Spleen (tissue), 7 donors: ENCODE results near the gene KRTAP5-11.

Experiments
- CTCF ChIP-seq, 11 experiments: fragments of 200-600 bp in 7 of 11; fragments of 450-650 bp in 4 of 11; sonication (generic) in 4 of 11; IDR thresholded peaks in 8 of 11; conservative IDR thresholded peaks in 3 of 11; 1 replicate in 7 of 11; 2 replicates in 4 of 11; pipeline versions ENCODE4 v1.4.0 to v1.8.0; 2016 to 2021; ENCODE audit warnings: antibody characterized with exemption in 11 of 11, inconsistent platforms in 4 of 11, mild to moderate bottlenecking in 1 of 11
- POLR2A ChIP-seq, 3 donors: fragments of 450-650 bp; IDR thresholded peaks; one replicate each; pipeline ENCODE4 v1.5.1; 2017; ENCODE audit warnings: antibody characterized with exemption in 3 of 3, mild to moderate bottlenecking in 1 of 3
- donor health status: DM: no; HTN: no; CAD: no; lungs with moderate emphysema.
- donor health status: DM: no; HTN: no; CAD: no.
- donor health status: DM: no; HTN: no; CAD: no.

- TF ChIP-seq CTCF (IDR thresholded peaks at IDR 0.05 in 8 of 11, conservative IDR thresholded peaks at IDR 0.05 in 3 of 11) (no peak), POLR2A (IDR thresholded peaks at IDR 0.05) (no peak)
These were observed 849 bp downstream of the KRTAP5-11 start for GRCh38 chr11:71581826-71582225.
